ENCODE data around the gene GRB14.
"Not testable (repeated sequence)": the region's sequence is repeated elsewhere in the genome, so short reads cannot be mapped to it uniquely, and the experiment has no call there.

Gene GRB14

GRCh38 chr2:164642946-164643555 is 21.8 kb upstream of the GRB14 start:
- CTCF ChIA-PET: no interaction called here
- no peak for DNase-seq (ENCODE audit: extremely low spot score)
- TF ChIP-seq, protein P1, sequence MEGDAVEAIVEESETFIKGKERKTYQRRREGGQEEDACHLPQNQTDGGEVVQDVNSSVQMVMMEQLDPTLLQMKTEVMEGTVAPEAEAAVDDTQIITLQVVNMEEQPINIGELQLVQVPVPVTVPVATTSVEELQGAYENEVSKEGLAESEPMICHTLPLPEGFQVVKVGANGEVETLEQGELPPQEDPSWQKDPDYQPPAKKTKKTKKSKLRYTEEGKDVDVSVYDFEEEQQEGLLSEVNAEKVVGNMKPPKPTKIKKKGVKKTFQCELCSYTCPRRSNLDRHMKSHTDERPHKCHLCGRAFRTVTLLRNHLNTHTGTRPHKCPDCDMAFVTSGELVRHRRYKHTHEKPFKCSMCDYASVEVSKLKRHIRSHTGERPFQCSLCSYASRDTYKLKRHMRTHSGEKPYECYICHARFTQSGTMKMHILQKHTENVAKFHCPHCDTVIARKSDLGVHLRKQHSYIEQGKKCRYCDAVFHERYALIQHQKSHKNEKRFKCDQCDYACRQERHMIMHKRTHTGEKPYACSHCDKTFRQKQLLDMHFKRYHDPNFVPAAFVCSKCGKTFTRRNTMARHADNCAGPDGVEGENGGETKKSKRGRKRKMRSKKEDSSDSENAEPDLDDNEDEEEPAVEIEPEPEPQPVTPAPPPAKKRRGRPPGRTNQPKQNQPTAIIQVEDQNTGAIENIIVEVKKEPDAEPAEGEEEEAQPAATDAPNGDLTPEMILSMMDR (IDR thresholded peaks at IDR 0.05; ENCODE audit: control extremely low read depth, extremely low read depth, low read depth, missing control alignments): no peak
- POLR2A ChIA-PET: no interaction called here

- CTCF ChIA-PET: no interaction called here
- POLR2A ChIA-PET: no interaction called here
- TF ChIP-seq, protein P1 (IDR thresholded peaks at IDR 0.05; ENCODE audit: control extremely low read depth, extremely low read depth, low read depth, missing control alignments): no peak
- DNase-seq (ENCODE audit: extremely low spot score): no peak
These were observed 21.0 kb upstream of the GRB14 start for GRCh38 chr2:164642268-164642667.

GRCh38 chr2:164628319-164628718 is 7.0 kb upstream of the GRB14 start:
- CTCF ChIA-PET; DNase-seq (ENCODE audit: extremely low spot score); POLR2A ChIA-PET: not testable (repeated sequence)

- CTCF ChIA-PET: no interaction called here
- TF ChIP-seq, protein P1 (IDR thresholded peaks at IDR 0.05; ENCODE audit: control extremely low read depth, extremely low read depth, low read depth, missing control alignments): no peak
- no peak for DNase-seq (ENCODE audit: extremely low spot score)
- POLR2A ChIA-PET: no interaction called here
These were observed 4.2 kb upstream of the GRB14 start for GRCh38 chr2:164625378-164625971.

DNA sequence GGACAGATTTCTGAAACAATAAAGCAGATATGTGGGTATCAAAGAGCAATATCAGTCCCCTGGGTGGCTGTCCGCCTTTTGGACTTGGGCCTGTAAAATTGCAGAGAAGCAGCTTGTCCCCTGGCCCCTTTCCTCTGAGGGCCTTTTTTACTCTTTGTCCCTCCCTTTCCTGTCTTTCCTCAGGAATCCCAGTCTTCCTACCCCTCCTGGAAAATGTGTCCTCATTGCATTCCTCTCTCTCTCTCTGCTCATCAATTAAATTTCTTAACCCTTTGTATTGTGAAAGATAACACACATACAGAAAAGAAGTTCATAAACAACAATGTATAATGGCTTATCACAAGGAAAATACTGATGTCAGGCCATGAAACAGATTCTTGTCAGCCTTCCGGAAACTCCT is 3.0 kb upstream of the GRB14 start:
- DNase-seq (ENCODE audit: extremely low spot score): no peak
- POLR2A ChIA-PET: no interaction called here
- TF ChIP-seq, protein P1 (IDR thresholded peaks at IDR 0.05; ENCODE audit: control extremely low read depth, extremely low read depth, low read depth, missing control alignments): no peak
- CTCF ChIA-PET: no interaction called here

DNA sequence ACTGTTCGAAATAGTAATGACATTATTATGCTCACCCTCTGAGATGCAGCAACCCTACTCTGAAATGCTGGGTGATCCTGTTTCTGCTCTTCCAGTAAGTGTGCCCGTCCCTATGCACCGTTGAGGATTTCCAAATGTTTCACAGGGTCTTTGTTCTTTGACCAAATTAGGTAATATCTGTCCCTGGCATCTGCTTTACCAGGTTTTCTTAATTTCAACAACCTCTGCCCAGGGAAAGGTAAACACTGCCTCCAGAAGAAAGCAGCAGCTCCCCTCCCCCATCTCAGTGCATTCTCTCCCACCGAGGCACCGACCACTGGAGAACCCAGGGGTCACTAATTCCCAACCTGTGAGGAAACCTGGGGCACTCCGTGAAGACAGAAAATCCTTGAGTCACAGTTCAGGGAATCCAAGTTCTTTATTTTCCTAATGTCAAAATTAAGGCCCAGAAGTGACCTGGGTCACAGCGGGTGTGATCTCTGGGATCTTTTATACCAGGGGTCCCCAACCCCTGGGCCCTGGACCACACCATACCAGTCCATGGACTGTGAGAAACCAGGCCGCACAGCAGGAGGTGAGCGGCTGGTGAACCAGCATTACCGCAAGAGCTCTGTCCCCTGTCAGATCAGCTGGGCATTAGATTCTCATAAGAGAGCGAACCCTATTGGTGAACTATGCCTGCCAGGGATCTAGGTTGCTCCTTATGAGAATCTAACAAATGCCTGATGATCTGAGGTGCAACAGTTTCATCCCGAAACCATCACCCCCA is 1.2 kb upstream of the GRB14 start:
- no peak for DNase-seq (ENCODE audit: extremely low spot score)
- ChIA-PET CTCF (interaction anchor here (1.0 kb wide), 1 partner anchor 9 kb away, joined by 3 read pairs; no protein-coding TSS in a partner anchor), POLR2A (no interaction called here)
- TF ChIP-seq, protein P1 (IDR thresholded peaks at IDR 0.05; ENCODE audit: control extremely low read depth, extremely low read depth, low read depth, missing control alignments): no peak

DNA sequence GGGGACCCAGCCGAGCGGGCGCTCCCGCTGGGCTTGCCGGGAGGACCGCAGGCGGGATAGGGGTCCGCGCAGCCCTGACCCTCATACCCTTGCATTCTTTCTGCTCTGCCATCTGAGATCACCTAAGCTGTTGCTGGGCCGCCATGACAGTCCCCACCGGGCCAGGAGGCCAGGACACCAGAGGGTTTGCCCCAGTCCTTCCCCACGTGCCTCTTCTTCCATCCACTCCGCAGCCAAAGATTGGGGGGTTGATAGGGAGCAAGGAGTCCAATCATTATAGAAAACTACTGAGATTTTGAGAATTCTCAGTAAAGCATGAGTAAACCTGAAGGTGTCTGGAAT is 453 bp upstream of the GRB14 start:
- ChIA-PET POLR2A (no interaction called here), CTCF (interaction anchor here (1.0 kb wide), 1 partner anchor 9 kb away, joined by 3 read pairs; no protein-coding TSS in a partner anchor)
- TF ChIP-seq, protein P1 (IDR thresholded peaks at IDR 0.05; ENCODE audit: control extremely low read depth, extremely low read depth, low read depth, missing control alignments): no peak
- DNase-seq (ENCODE audit: extremely low spot score): peak; percentile 16
